Smooth muscle cell (in vitro differentiated cells): Measurements from ENCODE around the gene SCFD2. TPM values are rescaled to one million over a fixed set of nuclear protein-coding genes. Genes with fewer than 3 reads are reported as not detected.

Experiments used
- DNase-seq: peaks from one replicate; lab custom pipeline; 2025; ENCODE audit not compliant: unreplicated experiment; lab: John Stamatoyannopoulos, UW
- H2AFZ ChIP-seq: fragments of 200-600 bp; sonication (generic); 2 replicates; pipeline ENCODE4 v1.6.0; 2016; ENCODE audit warnings: antibody characterized with exemption, low read depth, mild to moderate bottlenecking
- H3F3A ChIP-seq: fragments of 200-600 bp; sonication (generic); 2 replicates; pipeline ENCODE4 v1.6.0; 2017; ENCODE audit warnings: antibody characterized with exemption, low read depth
- H3K27ac ChIP-seq: fragments of 200-600 bp; sonication (generic); 2 replicates; pipeline ENCODE4 v1.5.1; 2016; ENCODE audit warnings: low read depth, mild to moderate bottlenecking
- H3K27me3 ChIP-seq: fragments of 200-600 bp; sonication (generic); 2 replicates; pipeline ENCODE4 v1.6.1; 2016; ENCODE audit warnings: low read depth, mild to moderate bottlenecking
- H3K36me3 ChIP-seq: fragments of 200-600 bp; sonication (generic); 2 replicates; pipeline ENCODE4 v1.5.1; 2016; ENCODE audit warnings: low read depth
- H3K4me1 ChIP-seq: fragments of 200-600 bp; sonication (generic); 2 replicates; pipeline ENCODE4 v1.5.1; 2016; ENCODE audit warnings: low read depth
- H3K4me2 ChIP-seq: fragments of 200-600 bp; sonication (generic); 2 replicates; pipeline ENCODE4 v1.6.0; 2016; ENCODE audit warnings: mild to moderate bottlenecking
- H3K4me3 ChIP-seq: fragments of 200-600 bp; sonication (generic); 2 replicates; pipeline ENCODE4 v1.5.1; 2016; ENCODE audit warnings: mild to moderate bottlenecking
- H3K79me2 ChIP-seq: fragments of 200-600 bp; sonication (generic); 2 replicates; pipeline ENCODE4 v1.6.0; 2016; ENCODE audit warnings: low read depth, mild to moderate bottlenecking
- H3K9ac ChIP-seq: fragments of 200-600 bp; sonication (generic); 2 replicates; pipeline ENCODE4 v1.6.0; 2016; ENCODE audit warnings: low read depth
- H3K9me3 ChIP-seq: fragments of 200-600 bp; sonication (generic); replicated peaks from 2 replicates; pipeline ENCODE4 v1.5.1; 2016; ENCODE audit warnings: low read depth
- H4K20me1 ChIP-seq: fragments of 200-600 bp; sonication (generic); 2 replicates; pipeline ENCODE4 v1.6.0; 2016; ENCODE audit warnings: low read depth
- WGBS: methylation state at CpG from one replicate; pipeline ENCODE4 v1.1.7; 2016; ENCODE audit warnings: low lambda C conversion rate; 5-methylcytosine and 5-hydroxymethylcytosine counted together
- polyA plus RNA-seq: library from polyadenylated mRNA; unstranded; fragments of >200 nt; fragmentation: Nextera tagmentation; extraction: Ambion mirVana; gene quantifications from 2 replicates; pipeline ENCODE4 v1.2.1, GENCODE V29; 2016
- total RNA-seq: library from RNA; depleted of rRNA; stranded (reverse); fragments of >200 nt; gene quantifications from 2 replicates; pipeline ENCODE4 v1.2.3, GENCODE V29; 2014
- TF ChIP-seq, protein P1 (sequence below): fragments of 200-600 bp; sonication (generic); IDR thresholded peaks from 2 replicates; pipeline ENCODE4 v1.5.1; 2017; ENCODE audit warnings: borderline replicate concordance, mild to moderate bottlenecking, antibody characterized with exemption; ENCODE audit not compliant: insufficient read depth, poor library complexity, severe bottlenecking

SCFD2 gene
- total and polyA plus RNA-seq, 2 experiments from 2014 or later: 7.8 to 11.4 TPM

- no peak overlapping the region for H3K9ac ChIP-seq
- H3K27ac ChIP-seq: no peak overlapping the region
- no peaks in the 10 kb centered on the region for H3K36me3 ChIP-seq
- H3K4me2 ChIP-seq: no peak overlapping the region
- no peak overlapping the region for H2AFZ ChIP-seq
- no peaks in the 10 kb centered on the region for H3K9me3 ChIP-seq
- H3K4me1 ChIP-seq: no peaks in the 10 kb centered on the region
- H4K20me1 ChIP-seq: no peaks in the 10 kb centered on the region
- H3K79me2 ChIP-seq: no peaks in the 10 kb centered on the region
- TF ChIP-seq, protein P1, sequence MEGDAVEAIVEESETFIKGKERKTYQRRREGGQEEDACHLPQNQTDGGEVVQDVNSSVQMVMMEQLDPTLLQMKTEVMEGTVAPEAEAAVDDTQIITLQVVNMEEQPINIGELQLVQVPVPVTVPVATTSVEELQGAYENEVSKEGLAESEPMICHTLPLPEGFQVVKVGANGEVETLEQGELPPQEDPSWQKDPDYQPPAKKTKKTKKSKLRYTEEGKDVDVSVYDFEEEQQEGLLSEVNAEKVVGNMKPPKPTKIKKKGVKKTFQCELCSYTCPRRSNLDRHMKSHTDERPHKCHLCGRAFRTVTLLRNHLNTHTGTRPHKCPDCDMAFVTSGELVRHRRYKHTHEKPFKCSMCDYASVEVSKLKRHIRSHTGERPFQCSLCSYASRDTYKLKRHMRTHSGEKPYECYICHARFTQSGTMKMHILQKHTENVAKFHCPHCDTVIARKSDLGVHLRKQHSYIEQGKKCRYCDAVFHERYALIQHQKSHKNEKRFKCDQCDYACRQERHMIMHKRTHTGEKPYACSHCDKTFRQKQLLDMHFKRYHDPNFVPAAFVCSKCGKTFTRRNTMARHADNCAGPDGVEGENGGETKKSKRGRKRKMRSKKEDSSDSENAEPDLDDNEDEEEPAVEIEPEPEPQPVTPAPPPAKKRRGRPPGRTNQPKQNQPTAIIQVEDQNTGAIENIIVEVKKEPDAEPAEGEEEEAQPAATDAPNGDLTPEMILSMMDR: no peak
- WGBS: 67% methylated on average over 3 of the region's 3 CpGs
- H3F3A ChIP-seq: no peaks in the 10 kb centered on the region
- H3K27me3 ChIP-seq: no peaks in the 10 kb centered on the region
- no peak overlapping the region for H3K4me3 ChIP-seq
- DNase-seq: no peak
These were observed 157.1 kb downstream of the SCFD2 start for GRCh38 chr4:53208753-53209152.

- Histone ChIP-seq H3K79me2 (no peaks in the 10 kb centered on the region), H3F3A (no peaks in the 10 kb centered on the region), H3K4me1 (no peaks in the 10 kb centered on the region), H3K4me2 (no peak overlapping the region), H2AFZ (no peak overlapping the region), H4K20me1 (no peaks in the 10 kb centered on the region), H3K27me3 (no peaks in the 10 kb centered on the region), H3K36me3 (no peaks in the 10 kb centered on the region), H3K27ac (no peak overlapping the region), H3K4me3 (no peak overlapping the region), H3K9ac (no peak overlapping the region), H3K9me3 (no peaks in the 10 kb centered on the region)
- TF ChIP-seq, protein P1: no peak
- DNase-seq: no peak
These were observed 159.9 kb downstream of the SCFD2 start for GRCh38 chr4:53205970-53206369.

- WGBS: 96% methylated on average over 1 of the region's 1 CpG
- H3K36me3 ChIP-seq: no peaks in the 10 kb centered on the region
- no peak overlapping the region for H3K9ac ChIP-seq
- no peaks in the 10 kb centered on the region for H3K9me3 ChIP-seq
- TF ChIP-seq, protein P1: no peak
- no peak for DNase-seq
- no peak overlapping the region for H3K4me2 ChIP-seq
- no peak overlapping the region for H3K27ac ChIP-seq
- peaks cover 6% of the 10 kb centered on the region for H3F3A ChIP-seq
- no peaks in the 10 kb centered on the region for H3K79me2 ChIP-seq
- H3K4me1 ChIP-seq: peaks cover 8% of the 10 kb centered on the region
- H4K20me1 ChIP-seq: no peaks in the 10 kb centered on the region
- no peak overlapping the region for H3K4me3 ChIP-seq
- H3K27me3 ChIP-seq: no peaks in the 10 kb centered on the region
- H2AFZ ChIP-seq: no peak overlapping the region
These were observed 166.5 kb downstream of the SCFD2 start for GRCh38 chr4:53199356-53199755.

- Histone ChIP-seq H3K9me3 (no peaks in the 10 kb centered on the region), H3K9ac (no peak overlapping the region), H3K36me3 (no peaks in the 10 kb centered on the region), H3K4me1 (peaks cover 10% of the 10 kb centered on the region), H3K79me2 (no peaks in the 10 kb centered on the region), H4K20me1 (no peaks in the 10 kb centered on the region), H3K27me3 (no peaks in the 10 kb centered on the region), H3F3A (peaks cover 6% of the 10 kb centered on the region), H2AFZ (no peak overlapping the region), H3K4me2 (peak overlapping the region; percentile 78), H3K27ac (peak overlapping the region; percentile 3), H3K4me3 (no peak overlapping the region)
- TF ChIP-seq, protein P1: no peak
- 77% methylated on average over 1 of the region's 1 CpG for WGBS
- DNase-seq: no peak
These were observed 168.1 kb downstream of the SCFD2 start for GRCh38 chr4:53197772-53198142.
